T1000 (cell line): Measurements from ENCODE around the gene DOC2A.
A peak's percentile ranks its signal among the peaks of the same experiment; 100 is the strongest.

Experiments used
- DNase-seq: peaks from one replicate; lab custom pipeline; 2025; ENCODE audit warnings: mixed read lengths; lab: John Stamatoyannopoulos, UW

The DOC2A gene

GRCh38 chr16:30005341-30006094, 5.3 kb downstream of the DOC2A start:
- DNase-seq, result no peak

GRCh38 chr16:30004811-30005242, 6.0 kb downstream of the DOC2A start:
- DNase-seq, result no peak

- DNase-seq, result no peak
Measured at GRCh38 chr16:30004424-30004776, 6.4 kb downstream of the DOC2A start.

GRCh38 chr16:30003670-30004423, 7.0 kb downstream of the DOC2A start:
- DNase-seq, result no peak

GRCh38 chr16:30002614-30003346, 8.0 kb downstream of the DOC2A start:
- DNase-seq, result no peak

GRCh38 chr16:30000735-30001631, 9.8 kb downstream of the DOC2A start:
- DNase-seq, result no peak

- DNase-seq, result no peak
Measured at GRCh38 chr16:29999605-30000004, 11.2 kb downstream of the DOC2A start.

GRCh38 chr16:29996766-29997250, 14.0 kb downstream of the DOC2A start:
- no peak for DNase-seq

- DNase-seq, result peak; percentile 94
Measured at GRCh38 chr16:29995911-29996765, 14.7 kb downstream of the DOC2A start, which contains the start of gene INO80E. INO80E (plus strand) TSS chr16:29996241; CDS start chr16:29996311, 70 bp downstream.

- DNase-seq, result peak; percentile 82
Measured at GRCh38 chr16:29995324-29995910, 15.4 kb downstream of the DOC2A start, which contains the start of gene HIRIP3. HIRIP3 (minus strand) TSS chr16:29995617; CDS start chr16:29995605, 12 bp downstream.

- peak; percentile 66 for DNase-seq
Measured at GRCh38 chr16:29994600-29995323, 16.1 kb downstream of the DOC2A start.

- no peak for DNase-seq
Measured at GRCh38 chr16:29993903-29994599, 16.8 kb downstream of the DOC2A start.

GRCh38 chr16:29993191-29993902, 17.5 kb downstream of the DOC2A start:
- no peak for DNase-seq

GRCh38 chr16:29992344-29992967, 18.4 kb downstream of the DOC2A start:
- DNase-seq, result no peak

GRCh38 chr16:29991571-29991904, 19.3 kb downstream of the DOC2A start:
- DNase-seq, result no peak

GRCh38 chr16:29990883-29991570, 19.8 kb downstream of the DOC2A start:
- DNase-seq, result no peak

- no peak for DNase-seq
Measured at GRCh38 chr16:29990034-29990433, 20.8 kb downstream of the DOC2A start.
